SK-N-DZ (cell line): ENCODE measurements around the gene POC1A.

Source experiments
- DNase-seq: peaks from one replicate; pipeline ENCODE4 v3.0.0-alpha.2; 2015; ENCODE audit warnings: low spot score

Gene POC1A

DNA sequence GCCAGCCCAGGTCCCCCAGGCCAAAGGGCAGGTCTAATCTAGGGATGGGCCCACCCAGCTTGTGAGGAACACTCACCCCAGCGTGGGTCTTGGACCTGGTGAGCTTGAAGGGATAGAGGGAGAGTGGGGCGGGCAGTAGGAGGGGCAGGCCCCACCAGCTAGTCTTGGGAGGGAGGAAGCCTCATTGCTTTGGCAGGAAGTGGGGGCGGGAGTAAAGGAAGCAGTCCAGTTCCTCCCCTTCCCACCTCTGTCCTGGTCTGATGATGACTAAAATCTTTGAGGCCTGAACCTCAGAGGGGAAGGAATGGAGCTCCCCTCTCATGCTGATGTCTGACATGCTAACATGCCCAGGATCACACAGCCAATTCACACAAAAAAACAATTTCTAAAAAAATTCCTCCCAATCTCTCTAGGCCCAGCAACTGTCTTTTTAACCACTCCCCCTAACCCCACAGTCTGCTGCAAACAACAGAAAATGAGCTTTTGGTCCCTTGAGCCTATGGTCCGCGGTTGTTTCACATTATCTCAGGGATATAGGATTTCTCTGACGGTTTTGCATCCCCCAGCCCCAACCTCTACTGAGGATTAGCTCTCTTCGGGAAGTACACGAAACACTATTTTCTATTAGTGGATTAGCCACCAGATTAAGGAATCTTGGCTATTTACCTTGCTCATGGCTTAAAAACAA is 67.1 kb downstream of the POC1A start:
- no peak for DNase-seq

DNA sequence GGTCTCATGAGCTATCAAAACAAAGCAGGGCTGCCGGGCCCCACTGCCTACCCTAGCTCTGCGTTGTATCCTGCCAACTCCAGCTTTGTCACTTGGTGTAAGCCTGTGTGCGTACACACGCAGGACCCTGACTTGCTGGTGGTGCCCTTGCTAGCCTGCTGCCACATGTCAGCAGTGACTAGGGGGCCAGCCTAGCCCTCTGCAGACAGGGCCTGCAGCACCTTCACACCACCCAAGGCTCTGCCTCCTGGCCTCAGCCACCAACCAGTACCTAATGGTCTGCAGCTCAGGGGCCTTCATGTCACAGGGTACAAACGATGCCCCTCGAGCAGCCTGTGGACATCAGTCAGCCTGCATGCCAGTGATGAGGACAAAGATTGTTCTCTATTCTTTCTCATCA is 67.8 kb downstream of the POC1A start:
- DNase-seq = no peak

DNA sequence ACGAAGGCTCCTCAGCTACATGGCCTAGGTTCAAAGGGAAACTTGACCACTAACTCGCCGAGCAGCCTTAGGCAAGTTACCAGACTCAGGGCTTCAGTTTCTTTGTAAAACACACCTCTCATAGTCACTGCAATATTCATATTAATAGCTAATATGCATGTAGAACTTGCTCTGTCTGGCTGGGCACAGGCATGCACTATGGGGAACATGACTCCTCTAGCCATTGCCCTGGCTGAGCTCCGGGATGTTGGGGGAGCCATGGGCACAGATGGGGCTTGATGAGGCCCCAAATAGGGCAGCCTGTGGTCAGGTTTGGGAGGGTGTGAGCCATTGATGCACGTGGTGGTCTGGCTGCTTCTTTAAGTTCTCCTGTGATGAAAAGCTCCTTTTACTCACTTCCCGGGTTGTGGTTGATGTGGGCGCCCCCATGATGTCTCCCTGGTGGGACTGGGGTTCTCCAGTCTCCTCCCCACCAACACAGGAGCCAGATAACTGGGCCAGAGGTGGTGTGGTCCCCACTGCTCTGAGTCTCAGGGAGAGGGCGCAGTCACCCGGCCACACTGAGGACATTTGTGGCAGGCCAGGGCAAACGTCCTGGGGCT is 68.4 kb downstream of the POC1A start:
- DNase-seq = no peak

DNA sequence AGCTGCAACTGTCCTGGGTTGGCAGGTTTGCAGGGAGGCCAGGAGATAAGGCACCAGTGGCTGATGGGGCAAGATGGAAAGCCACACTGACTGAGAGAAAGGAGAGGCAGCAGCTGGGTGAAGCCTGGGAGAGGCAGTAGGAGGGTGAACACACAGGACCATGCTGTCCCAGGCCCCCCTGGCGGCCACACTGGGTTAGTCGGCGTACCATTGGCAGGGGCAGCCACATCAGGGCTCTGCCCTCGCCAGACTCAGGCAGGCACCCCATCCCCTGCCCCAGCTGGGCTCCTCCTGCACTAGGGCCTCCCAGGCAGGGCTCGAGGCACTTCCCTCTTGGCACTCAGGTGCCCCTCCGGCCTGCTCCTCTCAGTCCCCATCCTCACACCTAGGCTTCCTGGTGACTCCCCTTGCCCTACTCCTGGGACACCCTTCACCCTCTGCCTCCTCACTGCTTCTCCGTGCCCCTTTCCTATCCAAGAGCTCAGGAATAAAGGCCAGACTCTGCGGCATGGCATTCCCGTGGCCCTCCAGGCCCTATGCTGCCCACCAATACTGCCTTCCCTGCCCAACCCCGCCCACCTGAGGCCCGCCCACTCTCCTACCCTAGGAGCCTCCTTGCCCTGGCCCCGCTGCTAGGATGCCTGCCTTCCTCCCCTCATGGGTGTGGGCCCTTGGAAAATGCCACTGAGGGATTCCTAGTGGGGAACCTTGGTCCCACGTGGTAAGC is 69.1 kb downstream of the POC1A start:
- no peak for DNase-seq

DNA sequence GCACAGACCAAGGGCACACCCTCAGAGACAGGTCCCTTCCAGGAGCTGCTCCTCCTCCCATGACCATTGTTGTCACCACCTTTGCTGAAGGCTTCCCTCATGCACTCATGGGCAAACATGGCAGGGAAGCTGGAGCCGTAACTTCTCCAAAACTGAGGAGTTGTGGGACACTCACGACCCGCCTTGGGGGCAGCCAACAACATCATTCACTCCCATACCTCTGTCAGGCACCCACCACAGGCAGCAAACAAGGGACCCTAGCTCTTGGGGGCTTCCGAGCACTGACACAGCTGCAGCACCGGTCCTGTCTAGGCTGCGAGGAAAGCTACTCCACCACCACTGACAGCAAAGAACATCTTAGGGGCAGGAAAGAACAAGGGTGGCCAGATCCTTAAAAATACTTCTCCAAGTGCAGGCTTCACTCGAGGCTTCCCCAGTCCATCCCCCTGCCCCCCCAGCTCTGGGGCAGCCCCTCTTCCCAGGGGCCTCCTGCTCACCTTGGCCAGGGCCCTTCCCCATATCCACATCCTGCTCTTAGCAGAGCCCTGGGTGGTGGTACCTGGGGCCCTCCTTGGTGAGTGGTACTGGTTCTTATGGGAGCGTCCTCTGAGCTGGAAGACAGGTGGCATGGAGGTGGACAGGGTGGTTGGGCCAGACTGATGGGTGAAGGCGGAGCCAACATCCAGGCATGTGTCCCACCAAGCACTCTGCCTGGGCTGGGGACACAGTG is 69.8 kb downstream of the POC1A start:
- no peak for DNase-seq

DNA sequence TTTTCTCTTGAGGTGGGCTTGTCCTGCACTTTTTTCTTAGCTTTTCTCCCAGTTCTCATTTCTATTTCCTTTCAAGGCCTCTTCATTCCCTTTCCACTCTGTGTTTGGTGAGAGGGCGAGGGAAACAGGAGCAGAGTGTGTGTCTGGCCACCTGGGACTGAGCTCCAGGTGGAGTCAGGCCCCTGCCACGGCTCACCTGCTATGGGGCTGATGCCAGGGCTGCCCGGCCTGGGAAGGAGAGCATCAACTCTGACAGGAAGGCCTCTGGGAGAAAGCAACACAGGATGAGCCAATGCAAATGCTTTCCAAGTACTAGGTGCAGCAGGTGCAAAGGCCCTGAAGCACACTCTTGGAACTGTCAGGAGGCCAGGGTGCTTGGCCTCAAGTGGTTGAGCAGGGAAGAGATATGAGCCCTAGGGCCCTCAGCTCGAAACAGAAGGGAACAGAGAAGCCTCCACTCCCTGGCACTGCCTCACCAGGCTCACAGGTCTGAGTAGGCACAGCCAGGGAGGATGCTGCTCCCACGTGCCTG is 70.6 kb downstream of the POC1A start:
- no peak for DNase-seq

DNA sequence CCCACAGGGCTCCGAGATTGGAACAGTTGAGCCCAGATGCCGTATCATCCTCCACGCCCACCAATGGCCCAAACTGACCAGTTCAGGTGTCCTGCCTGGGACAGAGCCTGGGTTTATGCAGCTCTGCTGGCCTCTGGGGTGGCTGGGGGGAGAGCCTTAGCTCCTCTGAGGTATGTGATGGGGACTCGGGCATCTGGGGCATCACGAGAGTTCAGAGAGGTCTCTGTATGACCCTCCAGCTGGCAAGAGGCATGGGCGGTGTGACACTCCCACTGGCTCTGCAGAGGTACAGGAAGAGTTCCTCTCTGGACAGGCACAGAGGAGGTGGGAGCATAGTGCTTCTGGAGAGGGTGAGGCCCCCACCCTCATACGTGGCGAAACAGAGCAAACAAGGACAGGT is 71.3 kb downstream of the POC1A start:
- no peak for DNase-seq

DNA sequence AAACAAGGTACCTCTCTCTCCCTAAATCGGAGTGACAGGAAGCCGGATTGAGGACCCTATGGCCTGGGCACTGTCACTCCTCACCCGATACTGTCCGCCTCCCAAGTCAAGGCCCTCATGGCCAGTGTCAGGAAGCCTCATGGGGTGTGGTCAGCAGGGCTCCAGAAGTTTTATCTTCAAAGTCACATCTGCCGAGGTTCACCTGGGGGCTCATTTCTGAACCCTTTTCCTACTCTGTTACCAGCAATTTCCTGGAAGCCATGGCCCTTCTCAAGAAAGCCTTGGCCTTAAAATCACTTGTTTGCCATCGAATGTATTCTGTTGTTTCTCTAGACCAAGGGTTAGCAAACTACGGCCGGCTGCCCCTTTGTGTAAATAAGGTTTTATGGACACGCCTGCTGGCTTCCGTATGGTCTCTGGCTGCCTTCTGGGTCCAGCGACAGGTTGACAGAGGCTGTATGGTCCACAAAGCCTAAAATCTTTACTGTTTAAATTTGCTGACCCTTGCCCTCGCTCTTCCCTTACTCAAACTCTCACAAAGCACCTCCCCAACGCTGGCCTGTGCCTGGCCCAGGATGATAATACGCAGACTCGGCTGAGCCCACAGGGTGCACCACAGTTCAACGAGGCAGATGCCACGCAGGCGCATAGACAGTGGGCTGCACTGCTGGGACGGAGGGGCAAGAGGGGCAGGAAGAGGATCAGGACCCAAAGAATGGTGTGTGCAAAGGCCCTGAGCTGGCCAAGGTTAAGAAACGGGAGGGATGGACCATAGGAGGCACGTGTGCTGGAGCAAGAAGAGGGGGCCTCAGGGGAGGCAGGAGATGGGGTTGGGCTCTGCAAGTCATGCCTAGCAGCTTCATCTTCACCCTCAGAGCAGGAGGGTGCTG is 73.1 kb downstream of the POC1A start:
- DNase-seq = no peak

DNA sequence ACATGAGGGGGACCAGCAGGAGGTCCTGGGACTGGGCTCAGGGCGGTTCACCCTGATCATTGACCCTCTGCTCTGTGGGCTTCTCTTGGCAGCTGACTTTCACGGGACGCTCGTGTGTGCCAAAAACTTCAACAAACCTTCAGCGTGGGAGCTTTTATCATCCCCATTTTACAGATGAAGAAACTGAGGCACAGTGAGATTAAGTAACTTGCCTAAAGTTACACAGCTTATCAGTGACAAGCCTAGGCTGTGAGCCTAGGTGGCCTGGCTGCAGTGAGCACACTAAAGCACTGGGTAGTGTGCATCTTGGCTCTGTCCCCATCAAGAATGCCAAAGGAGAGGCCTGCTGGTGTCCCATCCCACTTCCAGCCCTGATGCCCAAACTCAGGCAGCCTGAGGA is 74.3 kb downstream of the POC1A start:
- no peak for DNase-seq

DNA sequence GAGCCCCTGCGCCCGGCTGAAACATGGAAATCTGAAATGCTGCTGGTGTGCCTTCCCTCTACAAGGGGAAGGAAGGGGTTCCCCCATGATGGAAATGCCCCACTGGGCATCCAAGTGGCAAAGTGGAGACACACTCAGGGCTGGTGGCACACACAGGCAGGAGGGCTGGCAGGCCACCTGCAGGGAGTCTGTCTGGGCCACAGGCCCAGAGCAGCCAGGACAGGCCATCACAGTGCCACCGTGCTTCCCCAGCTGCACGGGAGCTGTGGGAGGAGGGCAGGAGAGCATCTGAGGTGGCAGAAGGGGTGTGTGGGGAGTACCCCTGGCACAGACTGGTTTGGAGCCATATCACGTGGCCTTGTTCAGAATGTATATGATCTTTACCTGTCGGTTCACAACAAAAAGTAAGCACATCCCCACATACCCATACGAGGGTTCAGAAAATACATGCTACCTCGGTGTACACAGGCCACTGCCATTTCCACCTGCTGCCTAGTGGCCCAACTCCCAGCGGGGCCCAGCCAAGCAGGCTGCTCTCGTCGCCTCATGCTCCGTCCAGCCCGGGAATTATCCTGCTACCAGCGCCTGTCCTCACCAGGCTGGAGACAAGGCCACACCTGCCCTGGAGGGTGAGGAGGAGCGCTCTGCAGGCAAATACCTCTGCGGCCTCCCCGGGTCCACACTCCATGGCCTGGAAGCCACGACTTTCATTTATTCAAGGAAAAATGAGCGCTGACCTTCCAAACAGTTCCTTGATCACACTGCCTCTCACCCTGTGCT is 75.3 kb downstream of the POC1A start:
- DNase-seq = no peak

DNA sequence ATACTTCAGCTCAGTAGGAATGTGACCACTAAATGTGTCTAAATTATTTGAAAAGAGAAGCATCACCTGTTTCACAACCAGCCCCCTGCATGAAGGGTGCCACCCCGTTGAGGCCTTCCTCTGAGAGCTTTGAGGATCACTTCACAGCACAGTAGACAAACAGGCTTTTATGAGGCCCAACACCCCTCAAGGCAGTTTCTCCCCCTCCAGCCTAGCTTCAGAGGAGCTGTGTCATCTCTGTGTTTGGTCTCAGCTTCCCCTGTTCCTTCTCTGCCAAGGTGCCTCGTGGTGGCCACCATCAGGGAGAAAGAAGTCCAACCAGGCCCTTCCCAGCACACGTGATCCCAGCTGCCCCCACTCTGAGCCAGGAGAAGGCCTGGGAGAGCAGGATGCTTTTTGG is 76.3 kb downstream of the POC1A start:
- DNase-seq = no peak

DNA sequence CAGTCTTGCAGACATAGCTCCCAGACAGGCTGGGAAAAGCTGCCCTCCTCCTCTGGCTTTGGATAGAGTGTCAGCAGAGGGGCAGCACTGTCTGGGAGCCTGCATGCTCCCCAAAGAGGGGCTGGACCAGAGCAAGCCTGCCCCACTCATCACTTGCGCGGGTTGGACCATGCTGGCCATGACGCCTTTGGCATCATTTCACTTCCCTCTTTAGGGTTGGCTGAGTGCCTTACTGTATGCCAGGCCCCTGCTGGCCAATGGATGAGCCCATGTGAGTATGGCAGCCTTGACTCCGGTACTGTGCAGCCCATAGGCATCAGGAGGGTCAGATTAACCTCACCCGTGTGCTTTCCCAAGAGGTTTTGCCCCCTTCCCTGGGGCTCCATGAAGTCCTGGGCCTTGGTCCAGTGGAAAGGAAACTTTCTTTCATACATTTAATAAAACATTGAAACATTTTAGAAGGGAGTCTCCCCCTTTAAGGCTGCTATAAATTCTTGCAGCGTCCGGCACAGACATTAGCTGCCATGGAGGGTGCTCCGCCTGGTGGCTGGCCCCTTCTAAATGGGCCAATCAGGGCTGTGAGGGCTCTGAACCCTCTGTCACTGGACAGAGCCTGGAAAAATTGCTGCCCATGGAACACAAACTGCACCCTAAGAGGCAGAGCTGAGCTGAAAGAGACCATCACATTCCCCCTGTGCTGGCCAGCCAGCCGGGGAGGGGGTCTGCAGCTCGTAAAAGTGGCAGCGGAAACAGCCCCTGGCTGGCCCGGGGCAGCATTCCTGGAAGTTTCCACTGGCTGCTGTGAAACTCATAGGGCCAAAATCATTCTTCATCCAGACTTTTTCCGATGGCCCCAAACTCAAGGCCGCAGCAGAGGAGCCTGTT is 77.1 kb downstream of the POC1A start:
- DNase-seq = no peak

DNA sequence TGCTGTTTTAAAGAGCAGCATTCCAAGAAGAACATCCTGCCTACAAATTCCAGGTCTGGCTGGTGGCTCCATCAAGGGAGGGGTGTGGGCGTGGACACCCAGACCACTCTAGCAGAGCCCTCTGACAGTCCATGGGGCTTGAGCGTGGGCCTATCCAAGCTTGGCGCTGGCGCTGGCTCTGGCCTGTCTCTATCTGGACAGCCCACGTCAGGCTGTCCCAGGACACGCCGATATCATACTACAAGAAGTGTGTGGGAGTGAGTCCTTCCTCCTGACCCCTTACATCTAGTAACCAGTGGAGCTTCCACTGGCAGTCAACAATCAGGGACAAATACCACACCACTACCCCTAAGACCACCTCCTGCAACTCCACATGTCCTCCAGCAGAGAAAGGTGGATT is 80.7 kb downstream of the POC1A start:
- DNase-seq = no peak

DNA sequence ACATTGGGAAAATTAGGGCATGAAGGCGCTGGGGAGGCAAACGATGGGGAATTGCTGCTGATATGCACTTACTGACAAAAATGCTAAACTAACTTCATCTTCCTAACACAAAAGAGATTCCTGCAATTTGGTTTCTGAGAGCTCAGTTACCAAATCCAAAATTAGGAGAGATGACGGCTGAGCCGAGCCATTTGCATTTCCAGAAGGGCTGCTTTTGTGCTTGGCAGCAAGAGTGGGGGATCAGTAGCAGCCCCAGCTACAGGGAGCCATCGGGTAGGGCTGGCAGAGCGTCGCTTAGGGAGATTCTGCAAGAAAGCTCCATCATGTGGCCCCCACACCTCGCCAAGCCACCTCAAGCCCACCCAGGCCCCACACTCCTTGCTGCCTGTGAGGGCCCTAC is 81.8 kb downstream of the POC1A start:
- DNase-seq = no peak

DNA sequence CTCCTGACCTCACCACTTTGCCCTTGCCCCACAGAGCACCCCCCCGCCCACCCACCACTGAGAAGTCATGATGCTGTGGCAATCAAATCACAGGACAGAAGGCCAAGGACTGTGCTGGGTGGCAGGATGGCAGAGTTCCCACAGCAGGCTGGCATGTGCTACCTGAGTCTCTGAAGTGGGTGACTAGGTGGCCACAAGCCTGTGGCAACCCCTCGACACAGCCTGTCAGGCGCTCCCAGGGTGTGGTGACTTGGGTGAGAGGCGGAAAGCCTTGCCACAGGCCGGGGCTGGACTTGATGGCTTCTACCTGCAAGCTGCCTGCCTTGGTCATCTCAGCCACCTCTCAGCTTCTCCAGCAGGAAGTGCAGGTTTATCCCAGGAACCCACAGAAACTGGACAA is 82.2 kb downstream of the POC1A start:
- no peak for DNase-seq

DNA sequence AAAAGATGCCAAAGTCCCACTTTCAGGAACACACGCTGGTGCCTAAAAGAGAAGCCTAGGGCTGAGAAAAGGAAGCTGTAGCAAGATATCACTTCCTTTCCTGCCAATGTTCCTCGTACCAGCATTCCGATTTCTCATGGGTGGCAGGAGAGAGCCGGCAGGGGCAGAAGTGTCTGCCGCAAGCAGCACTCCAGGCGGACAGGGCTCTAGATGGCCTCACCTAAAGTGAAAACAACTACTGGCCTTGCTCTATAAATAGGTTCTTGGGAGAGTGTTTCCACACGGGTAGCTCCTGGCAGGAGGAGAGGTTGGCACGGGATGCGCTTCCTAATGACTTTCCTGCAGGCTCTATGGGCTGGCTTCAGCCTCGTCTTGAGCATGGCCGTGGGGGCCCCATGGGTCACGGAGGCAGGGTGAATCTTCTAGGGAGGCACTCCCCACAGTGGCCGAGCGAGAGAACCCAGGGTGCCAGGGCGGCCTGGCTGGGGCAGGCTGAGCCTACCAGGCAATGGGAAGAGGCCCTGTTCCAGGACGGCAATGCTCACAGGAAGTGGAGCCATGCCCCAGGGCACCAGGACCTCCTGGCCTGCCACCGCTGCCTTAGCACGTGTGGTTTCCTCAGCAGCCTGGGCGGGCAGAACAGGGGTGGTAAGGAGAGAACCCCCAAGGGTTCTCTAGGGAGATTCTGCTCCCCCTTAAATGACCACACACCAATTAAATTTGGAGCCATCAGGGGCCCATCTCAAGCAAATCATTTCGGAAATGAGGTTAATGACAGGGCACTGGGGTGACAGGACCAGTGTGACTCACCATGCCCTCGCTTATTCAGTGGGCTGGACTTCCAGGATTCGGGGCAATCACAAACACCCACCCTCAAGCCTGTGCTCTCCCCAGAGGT is 83.2 kb downstream of the POC1A start:
- DNase-seq = no peak

DNA sequence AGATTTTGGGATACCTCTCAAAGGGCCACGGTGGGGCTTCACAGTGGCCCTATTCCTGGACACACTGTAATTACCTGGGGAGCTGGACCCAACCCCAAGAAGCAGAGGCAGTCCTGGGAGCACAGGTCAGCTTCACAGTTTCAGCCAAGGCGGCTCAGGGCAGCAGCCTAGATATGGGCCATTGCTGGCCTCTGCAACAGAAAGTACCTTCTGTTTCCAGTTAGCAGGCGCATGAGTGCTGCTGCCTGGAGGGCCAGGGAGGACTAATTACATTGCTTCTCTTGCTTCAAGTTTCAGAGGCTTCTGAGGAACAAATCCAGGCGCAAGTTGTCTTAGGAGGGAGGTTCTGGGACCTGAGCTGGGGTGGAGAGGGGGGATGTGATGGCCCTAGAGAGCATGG is 84.4 kb downstream of the POC1A start:
- peak; percentile 62 for DNase-seq

DNA sequence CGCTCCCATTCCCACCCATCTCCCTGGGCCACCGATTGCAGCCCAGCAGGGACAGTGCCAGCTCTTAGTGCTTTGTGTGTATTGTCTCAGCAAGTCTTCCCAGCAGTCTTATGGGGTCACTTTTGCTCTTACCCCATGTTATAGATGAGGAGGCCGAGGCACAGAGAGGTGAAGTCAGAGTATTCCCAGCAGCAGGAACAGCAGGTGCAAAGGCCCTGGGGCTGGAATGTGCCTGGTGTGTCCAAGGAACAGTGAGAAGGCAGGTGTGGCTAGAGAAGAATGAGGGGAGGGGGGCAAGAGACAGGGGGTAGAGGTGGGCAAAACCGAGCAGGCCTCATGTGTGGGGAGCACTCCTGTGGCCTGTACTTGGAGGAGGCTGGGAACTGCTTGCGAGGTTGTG is 85.1 kb downstream of the POC1A start:
- no peak for DNase-seq
